ENCODE data around the gene SLC22A17. TPM values are rescaled to one million over a fixed set of nuclear protein-coding genes. Genes with fewer than 3 reads are reported as not detected.

The SLC22A17 gene
- total and polyA plus RNA-seq, 10 of the 15 experiments (the other 5 are each of a cell fraction or from before 2014, with no cell fraction given), result not detected

DNA sequence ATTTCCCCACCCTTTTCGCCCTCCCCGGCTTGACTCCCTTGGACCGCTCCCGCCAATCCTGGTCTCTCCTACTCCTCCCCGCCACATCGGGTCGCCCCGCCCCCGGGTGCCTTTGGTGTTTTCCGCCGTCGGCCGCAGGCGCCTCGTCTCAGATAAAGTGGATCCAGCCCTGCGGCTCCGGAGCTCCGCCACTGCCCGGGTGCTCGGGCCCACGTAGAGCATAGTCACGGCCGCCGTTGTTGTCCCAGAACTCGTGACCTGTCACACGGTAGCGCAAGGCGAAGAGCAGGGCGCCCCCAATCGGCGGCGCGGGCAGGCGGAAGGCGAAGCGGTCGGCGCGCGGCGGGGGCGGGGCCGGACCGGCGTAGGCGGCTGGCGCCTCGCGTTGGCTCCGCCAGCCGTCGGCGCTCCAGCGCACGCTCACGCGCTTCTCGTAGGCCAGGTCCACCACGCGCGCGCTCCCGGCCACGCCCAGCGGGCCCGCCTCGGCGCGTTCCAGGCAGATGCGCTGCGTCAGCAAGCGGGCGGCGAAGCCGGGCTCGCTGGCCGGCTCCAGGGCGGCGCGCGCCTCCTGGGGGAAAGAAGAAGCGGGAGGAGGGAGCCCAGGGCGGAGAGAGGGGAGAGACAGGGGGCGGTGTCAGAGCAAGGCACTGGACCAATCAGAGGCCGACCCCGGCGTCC is 51.3 kb downstream of the SLC22A17 start (continued):
- TF ChIP-seq, protein P1, sequence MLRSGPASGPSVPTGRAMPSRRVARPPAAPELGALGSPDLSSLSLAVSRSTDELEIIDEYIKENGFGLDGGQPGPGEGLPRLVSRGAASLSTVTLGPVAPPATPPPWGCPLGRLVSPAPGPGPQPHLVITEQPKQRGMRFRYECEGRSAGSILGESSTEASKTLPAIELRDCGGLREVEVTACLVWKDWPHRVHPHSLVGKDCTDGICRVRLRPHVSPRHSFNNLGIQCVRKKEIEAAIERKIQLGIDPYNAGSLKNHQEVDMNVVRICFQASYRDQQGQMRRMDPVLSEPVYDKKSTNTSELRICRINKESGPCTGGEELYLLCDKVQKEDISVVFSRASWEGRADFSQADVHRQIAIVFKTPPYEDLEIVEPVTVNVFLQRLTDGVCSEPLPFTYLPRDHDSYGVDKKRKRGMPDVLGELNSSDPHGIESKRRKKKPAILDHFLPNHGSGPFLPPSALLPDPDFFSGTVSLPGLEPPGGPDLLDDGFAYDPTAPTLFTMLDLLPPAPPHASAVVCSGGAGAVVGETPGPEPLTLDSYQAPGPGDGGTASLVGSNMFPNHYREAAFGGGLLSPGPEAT (IDR thresholded peaks at IDR 0.05; ENCODE audit: low read depth), result no peak
- TF ChIP-seq HDAC6 (IDR thresholded peaks at IDR 0.05; ENCODE audit: unreplicated experiment) (no peak), EGR1 (IDR thresholded peaks at IDR 0.05; ENCODE audit: borderline replicate concordance in 1 of 2, low read depth in 2 of 2, low read length in 2 of 2) (peak; percentile 88 to 95), SKIL (IDR thresholded peaks at IDR 0.05; ENCODE audit: low read depth, poor library complexity, severe bottlenecking) (no peak), CREB1 (IDR thresholded peaks at IDR 0.05; ENCODE audit: low read depth) (peak; percentile 72), RAD51 (IDR thresholded peaks at IDR 0.05) (peak; percentile 78), CHD1 (IDR thresholded peaks at IDR 0.05; ENCODE audit: low read depth, low read length) (no peak), YBX1 (IDR thresholded peaks at IDR 0.05) (no peak), SUZ12 (IDR thresholded peaks at IDR 0.05; ENCODE audit: unreplicated experiment) (no peak), ETV6 (conservative IDR thresholded peaks at IDR 0.05 in 1 of 2, IDR thresholded peaks at IDR 0.05 in 1 of 2; ENCODE audit: borderline replicate concordance in 1 of 2, low read depth in 1 of 2) (no peak), KLF5 (IDR thresholded peaks at IDR 0.05; ENCODE audit: partially characterized antibody) (no peak), CEBPB (IDR thresholded peaks at IDR 0.05; ENCODE audit: borderline replicate concordance in 1 of 2, low read depth in 2 of 2, low read length in 2 of 2) (no peak), POLR2AphosphoS2 (IDR thresholded peaks at IDR 0.05; ENCODE audit: low read depth, low read length) (peak; percentile 6; the same call in 1 of the 2 replicates), ZNF217 (IDR thresholded peaks at IDR 0.05) (no peak), BHLHE40 (IDR thresholded peaks at IDR 0.05; ENCODE audit: borderline replicate concordance in 1 of 2, low read depth in 2 of 2, low read length in 1 of 2) (peak; percentile 83 to 94), TARDBP (IDR thresholded peaks at IDR 0.05; ENCODE audit: borderline replicate concordance) (no peak), RUNX3 (IDR thresholded peaks at IDR 0.05; ENCODE audit: low read length) (peak; percentile 23; the same call in 1 of the 2 replicates), IRF4 (IDR thresholded peaks at IDR 0.05; ENCODE audit: low read depth, low read length) (no peak), EZH2 (IDR thresholded peaks at IDR 0.05; ENCODE audit: borderline replicate concordance, control insufficient read depth, low read depth, low read length) (no peak)
- TF ChIP-seq, protein P2, sequence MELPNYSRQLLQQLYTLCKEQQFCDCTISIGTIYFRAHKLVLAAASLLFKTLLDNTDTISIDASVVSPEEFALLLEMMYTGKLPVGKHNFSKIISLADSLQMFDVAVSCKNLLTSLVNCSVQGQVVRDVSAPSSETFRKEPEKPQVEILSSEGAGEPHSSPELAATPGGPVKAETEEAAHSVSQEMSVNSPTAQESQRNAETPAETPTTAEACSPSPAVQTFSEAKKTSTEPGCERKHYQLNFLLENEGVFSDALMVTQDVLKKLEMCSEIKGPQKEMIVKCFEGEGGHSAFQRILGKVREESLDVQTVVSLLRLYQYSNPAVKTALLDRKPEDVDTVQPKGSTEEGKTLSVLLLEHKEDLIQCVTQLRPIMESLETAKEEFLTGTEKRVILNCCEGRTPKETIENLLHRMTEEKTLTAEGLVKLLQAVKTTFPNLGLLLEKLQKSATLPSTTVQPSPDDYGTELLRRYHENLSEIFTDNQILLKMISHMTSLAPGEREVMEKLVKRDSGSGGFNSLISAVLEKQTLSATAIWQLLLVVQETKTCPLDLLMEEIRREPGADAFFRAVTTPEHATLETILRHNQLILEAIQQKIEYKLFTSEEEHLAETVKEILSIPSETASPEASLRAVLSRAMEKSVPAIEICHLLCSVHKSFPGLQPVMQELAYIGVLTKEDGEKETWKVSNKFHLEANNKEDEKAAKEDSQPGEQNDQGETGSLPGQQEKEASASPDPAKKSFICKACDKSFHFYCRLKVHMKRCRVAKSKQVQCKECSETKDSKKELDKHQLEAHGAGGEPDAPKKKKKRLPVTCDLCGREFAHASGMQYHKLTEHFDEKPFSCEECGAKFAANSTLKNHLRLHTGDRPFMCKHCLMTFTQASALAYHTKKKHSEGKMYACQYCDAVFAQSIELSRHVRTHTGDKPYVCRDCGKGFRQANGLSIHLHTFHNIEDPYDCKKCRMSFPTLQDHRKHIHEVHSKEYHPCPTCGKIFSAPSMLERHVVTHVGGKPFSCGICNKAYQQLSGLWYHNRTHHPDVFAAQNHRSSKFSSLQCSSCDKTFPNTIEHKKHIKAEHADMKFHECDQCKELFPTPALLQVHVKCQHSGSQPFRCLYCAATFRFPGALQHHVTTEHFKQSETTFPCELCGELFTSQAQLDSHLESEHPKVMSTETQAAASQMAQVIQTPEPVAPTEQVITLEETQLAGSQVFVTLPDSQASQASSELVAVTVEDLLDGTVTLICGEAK (IDR thresholded peaks at IDR 0.05; ENCODE audit: borderline replicate concordance), result no peak
- TF ChIP-seq, protein P3, sequence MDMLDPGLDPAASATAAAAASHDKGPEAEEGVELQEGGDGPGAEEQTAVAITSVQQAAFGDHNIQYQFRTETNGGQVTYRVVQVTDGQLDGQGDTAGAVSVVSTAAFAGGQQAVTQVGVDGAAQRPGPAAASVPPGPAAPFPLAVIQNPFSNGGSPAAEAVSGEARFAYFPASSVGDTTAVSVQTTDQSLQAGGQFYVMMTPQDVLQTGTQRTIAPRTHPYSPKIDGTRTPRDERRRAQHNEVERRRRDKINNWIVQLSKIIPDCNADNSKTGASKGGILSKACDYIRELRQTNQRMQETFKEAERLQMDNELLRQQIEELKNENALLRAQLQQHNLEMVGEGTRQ (IDR thresholded peaks at IDR 0.05; ENCODE audit: borderline replicate concordance, low read depth, low read length), result peak; percentile 38
